Type B pancreatic cell (in vitro differentiated cells): ENCODE data around the gene CHD5. TPM values are rescaled to one million over a fixed set of nuclear protein-coding genes. Genes with fewer than 3 reads are reported as not detected.

ENCODE experiments used
- DNase-seq: peaks from one replicate; pipeline ENCODE4 v3.0.0; 2021; ENCODE audit warnings: mixed read lengths; ENCODE audit not compliant: unreplicated experiment; ENCODE audit errors: extremely low spot score
- H3K27ac Mint-ChIP-seq: 2 replicates; pipeline ENCODE4 v1.8.0; 2021; ENCODE audit warnings: mild to moderate bottlenecking, mixed read lengths
- H3K27me3 Mint-ChIP-seq: 2 replicates; pipeline ENCODE4 v1.8.0; 2021; ENCODE audit warnings: mixed read lengths
- H3K36me3 Mint-ChIP-seq: 2 replicates; pipeline ENCODE4 v1.8.0; 2021; ENCODE audit warnings: mixed read lengths
- H3K4me1 Mint-ChIP-seq: one replicate; pipeline ENCODE4 v1.8.0; 2021; ENCODE audit warnings: mixed read lengths; ENCODE audit not compliant: unreplicated experiment
- H3K4me3 Mint-ChIP-seq: 2 replicates; pipeline ENCODE4 v1.8.0; 2021; ENCODE audit warnings: mild to moderate bottlenecking, mixed read lengths
- H3K9me3 Mint-ChIP-seq: 2 replicates; pipeline ENCODE4 v1.8.0; 2021; ENCODE audit warnings: mixed read lengths
- total RNA-seq: library from RNA; stranded (reverse); gene quantifications from 2 replicates; pipeline ENCODE4 v1.2.1, GENCODE V29; 2021; ENCODE audit warnings: low replicate concordance
- TF ChIP-seq, protein P1 (sequence below): fragments of 200-600 bp; sonication (generic); conservative IDR thresholded peaks from 2 replicates; pipeline ENCODE4 v1.5.0; 2021; ENCODE audit warnings: antibody characterized with exemption, mild to moderate bottlenecking

The CHD5 gene
- total RNA-seq, 1 donor from 2014 or later = 0.70 TPM

GRCh38 chr1:6104631-6105030 lies 75.5 kb downstream of the CHD5 start:
- Mint-ChIP-seq H3K4me3 (no peak overlapping the region), H3K9me3 (no peaks in the 10 kb centered on the region), H3K27me3 (peaks cover 2% of the 10 kb centered on the region), H3K36me3 (no peaks in the 10 kb centered on the region), H3K27ac (no peak overlapping the region), H3K4me1 (no peaks in the 10 kb centered on the region)
- TF ChIP-seq, protein P1, sequence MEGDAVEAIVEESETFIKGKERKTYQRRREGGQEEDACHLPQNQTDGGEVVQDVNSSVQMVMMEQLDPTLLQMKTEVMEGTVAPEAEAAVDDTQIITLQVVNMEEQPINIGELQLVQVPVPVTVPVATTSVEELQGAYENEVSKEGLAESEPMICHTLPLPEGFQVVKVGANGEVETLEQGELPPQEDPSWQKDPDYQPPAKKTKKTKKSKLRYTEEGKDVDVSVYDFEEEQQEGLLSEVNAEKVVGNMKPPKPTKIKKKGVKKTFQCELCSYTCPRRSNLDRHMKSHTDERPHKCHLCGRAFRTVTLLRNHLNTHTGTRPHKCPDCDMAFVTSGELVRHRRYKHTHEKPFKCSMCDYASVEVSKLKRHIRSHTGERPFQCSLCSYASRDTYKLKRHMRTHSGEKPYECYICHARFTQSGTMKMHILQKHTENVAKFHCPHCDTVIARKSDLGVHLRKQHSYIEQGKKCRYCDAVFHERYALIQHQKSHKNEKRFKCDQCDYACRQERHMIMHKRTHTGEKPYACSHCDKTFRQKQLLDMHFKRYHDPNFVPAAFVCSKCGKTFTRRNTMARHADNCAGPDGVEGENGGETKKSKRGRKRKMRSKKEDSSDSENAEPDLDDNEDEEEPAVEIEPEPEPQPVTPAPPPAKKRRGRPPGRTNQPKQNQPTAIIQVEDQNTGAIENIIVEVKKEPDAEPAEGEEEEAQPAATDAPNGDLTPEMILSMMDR = no peak
- no peak for DNase-seq

GRCh38 chr1:6103854-6104530 lies 76.1 kb downstream of the CHD5 start:
- DNase-seq = no peak
- TF ChIP-seq, protein P1 = no peak
- Mint-ChIP-seq H3K4me3 (no peak overlapping the region), H3K36me3 (no peaks in the 10 kb centered on the region), H3K27ac (no peak overlapping the region), H3K27me3 (peaks cover 2% of the 10 kb centered on the region), H3K4me1 (no peaks in the 10 kb centered on the region), H3K9me3 (no peaks in the 10 kb centered on the region)

GRCh38 chr1:6103111-6103853 lies 76.8 kb downstream of the CHD5 start:
- no peaks in the 10 kb centered on the region for H3K9me3 Mint-ChIP-seq
- DNase-seq = no peak
- TF ChIP-seq, protein P1 = no peak
- H3K27ac Mint-ChIP-seq = no peak overlapping the region
- H3K4me3 Mint-ChIP-seq = no peak overlapping the region
- H3K4me1 Mint-ChIP-seq = peaks cover 3% of the 10 kb centered on the region
- H3K36me3 Mint-ChIP-seq = no peaks in the 10 kb centered on the region
- H3K27me3 Mint-ChIP-seq = peaks cover 2% of the 10 kb centered on the region

DNA sequence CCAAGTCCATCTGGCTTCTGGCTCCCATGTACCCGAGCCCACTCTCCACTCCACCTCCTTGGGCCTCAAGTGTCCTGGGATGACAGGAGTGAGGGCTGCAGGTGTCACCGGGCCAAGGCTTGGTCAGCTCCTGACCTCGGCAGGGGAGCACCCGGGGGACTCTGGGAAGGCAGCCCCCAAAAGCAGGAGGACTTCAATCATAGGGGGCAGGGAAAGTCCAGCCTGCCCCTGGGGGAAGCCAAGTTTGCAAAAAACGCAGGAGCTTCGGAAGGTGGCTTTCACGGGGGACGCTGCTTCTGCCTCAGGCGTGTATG lies 77.6 kb downstream of the CHD5 start:
- H3K4me1 Mint-ChIP-seq = peaks cover 7% of the 10 kb centered on the region
- DNase-seq = no peak
- no peak overlapping the region for H3K27ac Mint-ChIP-seq
- TF ChIP-seq, protein P1 = no peak
- H3K27me3 Mint-ChIP-seq = peaks cover 2% of the 10 kb centered on the region
- H3K36me3 Mint-ChIP-seq = no peaks in the 10 kb centered on the region
- H3K4me3 Mint-ChIP-seq = no peak overlapping the region
- no peaks in the 10 kb centered on the region for H3K9me3 Mint-ChIP-seq

DNA sequence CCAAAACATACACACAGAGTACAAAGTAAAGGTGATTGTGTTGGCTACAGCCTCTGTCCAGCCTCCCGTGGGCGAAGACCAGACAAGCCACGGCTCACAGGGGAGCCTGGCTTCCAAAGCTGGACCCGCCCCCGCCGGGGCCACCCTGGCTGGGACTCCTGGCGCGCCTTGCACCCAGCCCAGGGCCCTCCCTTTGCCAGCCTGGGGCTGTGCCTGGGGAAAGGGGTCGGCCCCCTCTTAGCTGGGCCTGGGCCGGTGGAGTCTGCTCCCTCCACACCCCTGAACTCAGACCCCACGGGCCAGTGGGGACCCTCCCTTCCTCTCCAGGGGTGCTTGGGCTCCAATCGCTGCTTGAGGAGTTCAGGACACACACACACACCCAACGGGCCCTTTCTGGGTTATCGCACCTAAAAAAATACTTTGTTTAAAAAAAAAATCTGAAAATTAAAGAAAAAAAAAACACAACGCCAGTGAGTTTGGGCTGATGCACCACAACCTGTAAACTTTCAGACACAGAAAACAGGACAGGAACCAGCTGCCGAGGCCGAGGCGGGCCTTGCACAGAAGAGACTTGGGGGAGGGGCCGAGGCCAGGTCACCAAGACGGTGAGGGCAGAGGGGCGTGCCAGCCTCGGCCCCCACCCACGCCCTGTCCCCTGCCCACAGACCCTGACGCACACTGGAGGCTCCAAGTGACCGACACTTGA lies 78.1 kb downstream of the CHD5 start:
- TF ChIP-seq, protein P1 = no peak
- no peak overlapping the region for H3K27ac Mint-ChIP-seq
- H3K27me3 Mint-ChIP-seq = peaks cover 2% of the 10 kb centered on the region
- H3K4me3 Mint-ChIP-seq = no peak overlapping the region
- no peak for DNase-seq
- peaks cover 9% of the 10 kb centered on the region for H3K4me1 Mint-ChIP-seq
- H3K9me3 Mint-ChIP-seq = no peaks in the 10 kb centered on the region
- no peaks in the 10 kb centered on the region for H3K36me3 Mint-ChIP-seq
